Lung (tissue), 12 donors: ENCODE data around the gene RBM26. TPM values are rescaled to one million over a fixed set of nuclear protein-coding genes. Genes with fewer than 3 reads are reported as not detected.
A peak's percentile ranks its signal among the peaks of the same experiment; 100 is the strongest.

Source experiments
- ATAC-seq: fragments of 200-7000 bp; cut with Tn5 transposase; one replicate; pipeline ENCODE4 v1.9.1; 2020; ENCODE audit warnings: moderate number of reproducible peaks; ENCODE audit not compliant: insufficient read depth, low FRiP score
- DNase-seq, 3 donors: peaks; one replicate each; pipeline ENCODE4 v3.0.0-alpha.2; 2013 to 2017
- H3K27ac ChIP-seq, 2 donors: one replicate each; pipeline ENCODE4 v1.5.1; 2013; ENCODE audit warnings: mild to moderate bottlenecking in 2 of 2, moderate library complexity in 2 of 2, control low read depth in 1 of 2, inconsistent platforms in 1 of 2, low read depth in 1 of 2, low read length in 1 of 2
- H3K27me3 ChIP-seq, 3 donors: one replicate each; pipeline ENCODE4 v1.5.1; 2013; ENCODE audit warnings: low read length in 2 of 3; ENCODE audit not compliant: control insufficient read depth in 3 of 3, insufficient read depth in 3 of 3
- H3K36me3 ChIP-seq, 4 donors: one replicate each; pipeline ENCODE4 v1.5.1; 2013; ENCODE audit warnings: low read length in 4 of 4, mild to moderate bottlenecking in 1 of 4, moderate library complexity in 1 of 4; ENCODE audit not compliant: control insufficient read depth in 4 of 4, insufficient read depth in 4 of 4
- H3K4me1 ChIP-seq, 5 donors: one replicate each; pipeline ENCODE4 v1.5.1; 2013; ENCODE audit warnings: low read length in 5 of 5, mild to moderate bottlenecking in 2 of 5, moderate library complexity in 1 of 5; ENCODE audit not compliant: control insufficient read depth in 5 of 5, insufficient read depth in 5 of 5
- H3K4me3 ChIP-seq: one replicate; pipeline ENCODE4 v1.5.1; 2013; ENCODE audit warnings: mild to moderate bottlenecking, control low read depth, moderate library complexity
- H3K9ac ChIP-seq, 2 donors: one replicate each; pipeline ENCODE4 v1.5.1; 2013; ENCODE audit warnings: low read length in 2 of 2, control low read depth in 1 of 2; ENCODE audit not compliant: insufficient read depth in 1 of 2
- H3K9me3 ChIP-seq, 4 donors: one replicate each; pipeline ENCODE4 v1.5.1; 2013; ENCODE audit warnings: low read length in 3 of 4, mild to moderate bottlenecking in 1 of 4, moderate library complexity in 1 of 4; ENCODE audit not compliant: control insufficient read depth in 4 of 4, insufficient read depth in 3 of 4
- CTCF ChIP-seq: IDR thresholded peaks from 2 replicates; pipeline ENCODE4 v1.5.1; 2012; ENCODE audit warnings: mild to moderate bottlenecking; ENCODE audit errors: control extremely low read depth, extremely low read depth
- WGBS, 2 donors: extraction: QIAGEN DNeasy Blood & Tissue Kit; methylation state at CpG; one replicate each; pipeline ENCODE4 v1.1.7; 2013; 5-methylcytosine and 5-hydroxymethylcytosine counted together
- polyA plus RNA-seq, 2 donors: library from polyadenylated mRNA; stranded (reverse); fragments of 200-250 nt; gene quantifications; one replicate each; pipeline ENCODE4 v1.2.1, GENCODE V29; 2013
- total RNA-seq, 2 donors: library from RNA; depleted of rRNA in 1 of 2; stranded (reverse); fragments of >200 nt in 1 of 2; gene quantifications; one replicate each; pipeline ENCODE4 v1.2.1, GENCODE V29; 2014 to 2021
- donor health status: control.
- donor health status: control.
- donor health status: Bipolar disorder and iron deficiency.
- donor health status: healthy.
- donor health status: DM: yes; HTN: yes; CAD: no.

RBM26 gene
- total and polyA plus RNA-seq, 4 donors: 12.9 to 91.8 (median 32.3) TPM

- H3K4me1 ChIP-seq: peaks cover 0 to 36% (median 12%) of the 10 kb centered on the region in 5 donors
- H3K9me3 ChIP-seq: no peaks in the 10 kb centered on the region
- H3K27me3 ChIP-seq: no peaks in the 10 kb centered on the region
- H3K9ac ChIP-seq: peak overlapping the region; percentile 97
- H3K36me3 ChIP-seq: peaks cover 0 to 6% (median 1%) of the 10 kb centered on the region in 4 donors
- ATAC-seq (no peak), DNase-seq (no peak)
- no peak overlapping the region for H3K4me3 ChIP-seq
- 10 to 18% methylated on average over 1 of the region's 1 CpG for WGBS, 2 donors
- TF ChIP-seq CTCF: no peak
- no peak overlapping the region for H3K27ac ChIP-seq
Observed at GRCh38 chr13:79404361-79404760, 1.7 kb downstream of the RBM26 start.

GRCh38 chr13:79403113-79403512 lies 2.9 kb downstream of the RBM26 start:
- 50 to 58% methylated on average over 4 of the region's 4 CpGs for WGBS, 2 donors
- Histone ChIP-seq H3K4me3 (no peak overlapping the region), H3K27ac (no peak overlapping the region), H3K36me3 (peaks cover 0 to 6% (median 1%) of the 10 kb centered on the region in 4 donors), H3K9me3 (no peaks in the 10 kb centered on the region), H3K4me1 (peaks cover 0 to 36% (median 12%) of the 10 kb centered on the region in 5 donors), H3K27me3 (no peaks in the 10 kb centered on the region), H3K9ac (no peak overlapping the region)
- TF ChIP-seq CTCF: no peak
- no peak for DNase-seq
- ATAC-seq: no peak

GRCh38 chr13:79402679-79403078 lies 3.4 kb downstream of the RBM26 start:
- TF ChIP-seq CTCF: no peak
- no peak overlapping the region for H3K4me3 ChIP-seq
- no peaks in the 10 kb centered on the region for H3K9me3 ChIP-seq
- WGBS, 2 donors: 38 to 47% methylated on average over 2 of the region's 2 CpGs
- no peaks in the 10 kb centered on the region for H3K27me3 ChIP-seq
- peaks cover 0 to 6% (median 1%) of the 10 kb centered on the region in 4 donors for H3K36me3 ChIP-seq
- no peak overlapping the region for H3K27ac ChIP-seq
- no peak overlapping the region for H3K9ac ChIP-seq
- ATAC-seq (no peak), DNase-seq (peak in 1 of 3 donors; percentile 40)
- peaks cover 0 to 36% (median 12%) of the 10 kb centered on the region in 5 donors for H3K4me1 ChIP-seq

- peaks cover 0 to 8% (median 1%) of the 10 kb centered on the region in 4 donors for H3K36me3 ChIP-seq
- no peak overlapping the region for H3K9ac ChIP-seq
- 34 to 52% methylated on average over 2 of the region's 2 CpGs for WGBS, 2 donors
- DNase-seq (no peak), ATAC-seq (no peak)
- TF ChIP-seq CTCF: no peak
- peaks cover 0 to 34% (median 12%) of the 10 kb centered on the region in 5 donors for H3K4me1 ChIP-seq
- H3K27ac ChIP-seq: no peak overlapping the region
- no peaks in the 10 kb centered on the region for H3K9me3 ChIP-seq
- no peaks in the 10 kb centered on the region for H3K27me3 ChIP-seq
- H3K4me3 ChIP-seq: no peak overlapping the region
Observed at GRCh38 chr13:79402074-79402635, 3.9 kb downstream of the RBM26 start.
